ENCODE measurements around the gene SH3GL3.

GRCh38 chr15:83567318-83567717 lies 120.2 kb downstream of the SH3GL3 start:
- no peak for TF ChIP-seq CTCF (IDR thresholded peaks at IDR 0.05; ENCODE audit: insufficient read depth, low read length, poor library complexity, severe bottlenecking)
- no peak for TF ChIP-seq EZH2phosphoT487 (conservative IDR thresholded peaks at IDR 0.05; ENCODE audit: low read length)

Data from SU-DHL-6 (cell line).